A673 (cell line): ENCODE measurements around the gene IFI35. TPM values are rescaled to one million over a fixed set of nuclear protein-coding genes. Genes with fewer than 3 reads are reported as not detected.

Experiments
- BruUV-seq: library from RNA; stranded (reverse); fragments of 400-500 nt; replicated peaks from 2 replicates; lab custom pipeline; 2021; lab: Mats Ljungman, UMichigan
- CTCF ChIA-PET: fragments of 300-600 bp; sonication (Branson Sonifier 250); formaldehyde crosslinking; loops from one replicate; lab custom pipeline; 2022; ENCODE audit warnings: antibody characterized with exemption; lab: Charles Lee
- POLR2A ChIA-PET: fragments of 300-600 bp; sonication (Branson Sonifier 250); formaldehyde crosslinking; loops from one replicate; lab custom pipeline; 2022; ENCODE audit warnings: antibody characterized with exemption; ENCODE audit not compliant: low non-redundant PET; lab: Charles Lee
- DNase-seq: peaks from one replicate; pipeline ENCODE4 v3.0.0-alpha.2; 2015; ENCODE audit warnings: low spot score
- H3K27ac ChIP-seq: fragments of 200-600 bp; sonication (generic); 2 replicates; pipeline ENCODE4 v1.5.1; 2016; ENCODE audit warnings: mixed run types, low read depth, mild to moderate bottlenecking, mixed read lengths, antibody characterized with exemption, low read length; ENCODE audit not compliant: poor library complexity, severe bottlenecking
- H3K27me3 ChIP-seq: fragments of 200-600 bp; sonication (generic); replicated peaks from 2 replicates; pipeline ENCODE4 v1.6.1; 2017; ENCODE audit warnings: mixed run types, low read depth, mild to moderate bottlenecking, mixed read lengths, antibody characterized with exemption, low read length; ENCODE audit not compliant: insufficient read depth, poor library complexity
- H3K36me3 ChIP-seq: fragments of 200-600 bp; sonication (generic); 2 replicates; pipeline ENCODE4 v1.6.1; 2016; ENCODE audit warnings: mixed run types, mild to moderate bottlenecking, mixed read lengths, antibody characterized with exemption, low read length; ENCODE audit not compliant: insufficient read depth, poor library complexity, severe bottlenecking
- H3K4me1 ChIP-seq: fragments of 200-600 bp; sonication (generic); 2 replicates; pipeline ENCODE4 v1.6.1; 2017; ENCODE audit warnings: mixed run types, mild to moderate bottlenecking, mixed read lengths, antibody characterized with exemption, low read length; ENCODE audit not compliant: insufficient read depth, poor library complexity, severe bottlenecking
- H3K4me3 ChIP-seq: fragments of 200-600 bp; sonication (generic); 2 replicates; pipeline ENCODE4 v1.5.1; 2016; ENCODE audit warnings: low read depth, mixed run types, mild to moderate bottlenecking, mixed read lengths, low read length; ENCODE audit not compliant: poor library complexity, severe bottlenecking
- H3K9me3 ChIP-seq: fragments of 200-600 bp; sonication (generic); 2 replicates; pipeline ENCODE4 v1.6.1; 2016; ENCODE audit warnings: mixed run types, low read depth, mild to moderate bottlenecking, mixed read lengths, antibody characterized with exemption, low read length; ENCODE audit not compliant: poor library complexity, severe bottlenecking
- CTCF ChIP-seq: fragments of 300-800, 200-600 bp; sonication (generic); conservative IDR thresholded peaks from 2 replicates; pipeline ENCODE4 v1.5.1; 2017; ENCODE audit warnings: low read depth, mild to moderate bottlenecking, antibody characterized with exemption, low read length, moderate library complexity, mixed read lengths
- EZH2 ChIP-seq: fragments of 200-600 bp; sonication (generic); IDR thresholded peaks from 2 replicates; pipeline ENCODE4 v1.6.1; 2017; ENCODE audit warnings: borderline replicate concordance, low read depth, mild to moderate bottlenecking, mixed read lengths, antibody characterized with exemption, low read length; ENCODE audit not compliant: poor library complexity, severe bottlenecking
- intact Hi-C: fragments of 100-400 bp; cut with micrococcal nuclease; formaldehyde crosslinking; loops from one replicate; pipeline ENCODE4 v1.10.0; 2022; ENCODE audit not compliant: unreplicated experiment
- total RNA-seq: library from RNA; stranded (reverse); gene quantifications from 2 replicates; pipeline ENCODE4 v1.2.3, GENCODE V29; 2021

The IFI35 gene
- total RNA-seq, 1 experiment from 2014 or later: 4.9 TPM

GRCh38 chr17:43034894-43035293 lies 28.3 kb downstream of the IFI35 start:
- Histone ChIP-seq H3K36me3 (no peaks in the 10 kb centered on the region), H3K27ac (no peak overlapping the region), H3K4me3 (no peak overlapping the region), H3K27me3 (no peaks in the 10 kb centered on the region), H3K9me3 (no peaks in the 10 kb centered on the region), H3K4me1 (no peaks in the 10 kb centered on the region)
- no peak for DNase-seq
- POLR2A ChIA-PET: no interaction called here
- BruUV-seq: no TSS peak
- CTCF ChIA-PET: no interaction called here
- intact Hi-C loops: no loop called here
- TF ChIP-seq EZH2 (no peak), CTCF (no peak)

- no peak for DNase-seq
- Histone ChIP-seq H3K4me1 (no peaks in the 10 kb centered on the region), H3K36me3 (no peaks in the 10 kb centered on the region), H3K27ac (no peak overlapping the region), H3K27me3 (no peaks in the 10 kb centered on the region), H3K9me3 (no peaks in the 10 kb centered on the region), H3K4me3 (no peak overlapping the region)
- intact Hi-C loops: no loop called here
- TF ChIP-seq CTCF: no peak
- no peak for TF ChIP-seq EZH2
- no TSS peak for BruUV-seq
- POLR2A ChIA-PET: no interaction called here
- CTCF ChIA-PET: no interaction called here
Measured at GRCh38 chr17:43039646-43040045, 33.1 kb downstream of the IFI35 start.

- POLR2A ChIA-PET: no interaction called here
- Histone ChIP-seq H3K9me3 (no peaks in the 10 kb centered on the region), H3K36me3 (no peaks in the 10 kb centered on the region), H3K4me3 (no peak overlapping the region), H3K4me1 (no peaks in the 10 kb centered on the region), H3K27ac (no peak overlapping the region), H3K27me3 (no peaks in the 10 kb centered on the region)
- TF ChIP-seq EZH2 (no peak), CTCF (no peak)
- CTCF ChIA-PET: no interaction called here
- intact Hi-C loops: no loop called here
- DNase-seq: no peak
- no TSS peak for BruUV-seq
Measured at GRCh38 chr17:43040655-43041054, 34.1 kb downstream of the IFI35 start.
